Endodermal cell (in vitro differentiated cells): ENCODE data around the gene ASZ1. TPM values are rescaled to one million over a fixed set of nuclear protein-coding genes. Genes with fewer than 3 reads are reported as not detected.

Source experiments
- DNase-seq: peaks from one replicate; pipeline ENCODE4 v3.0.0-alpha.2; 2017
- H3K27ac ChIP-seq: 2 replicates; pipeline ENCODE4 v1.5.1; 2013; ENCODE audit warnings: mild to moderate bottlenecking, low read depth, low read length, moderate library complexity
- H3K27me3 ChIP-seq: 2 replicates; pipeline ENCODE4 v1.6.1; 2013; ENCODE audit warnings: mild to moderate bottlenecking, low read length, moderate library complexity; ENCODE audit not compliant: insufficient read depth, control insufficient read depth, poor library complexity, severe bottlenecking
- H3K36me3 ChIP-seq: 2 replicates; pipeline ENCODE4 v1.7.0; 2013; ENCODE audit warnings: mild to moderate bottlenecking, low read length, moderate library complexity; ENCODE audit not compliant: control insufficient read depth, insufficient read depth
- H3K4me1 ChIP-seq: one replicate; pipeline ENCODE4 v1.7.0; 2013; ENCODE audit warnings: low read length; ENCODE audit not compliant: control insufficient read depth, insufficient read depth
- H3K4me3 ChIP-seq: 2 replicates; pipeline ENCODE4 v1.5.1; 2013; ENCODE audit warnings: mild to moderate bottlenecking, low read length, moderate library complexity
- H3K9ac ChIP-seq: 2 replicates; pipeline ENCODE4 v1.6.1; 2013; ENCODE audit warnings: mild to moderate bottlenecking, low read length, moderate library complexity; ENCODE audit not compliant: poor library complexity, severe bottlenecking; ENCODE audit errors: extremely low read depth
- H3K9me3 ChIP-seq: 2 replicates; pipeline ENCODE4 v1.6.1; 2013; ENCODE audit warnings: mild to moderate bottlenecking, low read length, moderate library complexity; ENCODE audit not compliant: control insufficient read depth
- H3K27ac Mint-ChIP-seq: 2 replicates; pipeline ENCODE4 v1.8.0; 2020; ENCODE audit warnings: mixed read lengths
- H3K27me3 Mint-ChIP-seq: 2 replicates; pipeline ENCODE4 v1.8.0; 2021; ENCODE audit warnings: mild to moderate bottlenecking, mixed read lengths; ENCODE audit not compliant: insufficient read depth
- H3K36me3 Mint-ChIP-seq: 2 replicates; pipeline ENCODE4 v1.8.0; 2020; ENCODE audit warnings: low read depth, mixed read lengths
- H3K4me1 Mint-ChIP-seq: 2 replicates; pipeline ENCODE4 v1.8.0; 2020; ENCODE audit warnings: mixed read lengths
- H3K4me3 Mint-ChIP-seq: 2 replicates; pipeline ENCODE4 v1.8.0; 2020; ENCODE audit warnings: mild to moderate bottlenecking, moderate library complexity, mixed read lengths
- H3K9me3 Mint-ChIP-seq: 2 replicates; pipeline ENCODE4 v1.8.0; 2020; ENCODE audit warnings: mild to moderate bottlenecking, mixed read lengths
- WGBS, 2 experiments: methylation state at CpG; one replicate each; pipeline versions ENCODE4 v1.1.5 to v1.1.7; 2013; ENCODE audit warnings: missing lambda C conversion rate in 2 of 2, mixed read lengths in 1 of 2; ENCODE audit not compliant: insufficient coverage in 1 of 2, insufficient read length in 1 of 2; 5-methylcytosine and 5-hydroxymethylcytosine counted together
- total RNA-seq, 2 donors: library from RNA; stranded (reverse); fragmentation: NEBNext Ultra II Directional in 1 of 2; extraction: Animal tissue kit (Norgen Biotek cat#: 25700) in 1 of 2; gene quantifications; 2 replicates in 1 of 2; 3 replicates in 1 of 2; pipeline ENCODE4 v1.2.1, GENCODE V29; 2021
- TF ChIP-seq, protein P1 (sequence below): fragments of 200-600 bp; sonication (generic); conservative IDR thresholded peaks from 2 replicates; pipeline ENCODE4 v1.5.0; 2021; ENCODE audit warnings: antibody characterized with exemption, mild to moderate bottlenecking

Gene ASZ1
- total RNA-seq, 2 donors from 2014 or later: not detected

DNA sequence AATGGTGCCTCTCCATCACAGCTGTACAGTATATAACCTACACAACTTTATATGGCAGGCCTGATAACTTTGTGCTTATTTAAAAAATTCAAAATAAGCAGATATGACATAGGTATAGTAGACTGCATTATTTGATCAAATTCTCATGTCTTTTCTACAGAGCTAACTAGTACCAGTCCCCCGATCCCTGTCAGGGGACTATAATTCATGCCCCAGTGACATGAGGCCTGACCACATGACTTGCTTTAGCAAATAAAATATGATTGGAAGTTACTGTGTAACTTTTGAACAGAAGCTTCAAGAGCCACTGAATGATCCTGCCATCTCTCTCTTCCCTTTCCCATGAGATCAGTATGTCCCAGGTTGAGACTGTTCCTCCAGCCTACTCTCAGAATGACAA lies 55.2 kb downstream of the ASZ1 start:
- TF ChIP-seq, protein P1, sequence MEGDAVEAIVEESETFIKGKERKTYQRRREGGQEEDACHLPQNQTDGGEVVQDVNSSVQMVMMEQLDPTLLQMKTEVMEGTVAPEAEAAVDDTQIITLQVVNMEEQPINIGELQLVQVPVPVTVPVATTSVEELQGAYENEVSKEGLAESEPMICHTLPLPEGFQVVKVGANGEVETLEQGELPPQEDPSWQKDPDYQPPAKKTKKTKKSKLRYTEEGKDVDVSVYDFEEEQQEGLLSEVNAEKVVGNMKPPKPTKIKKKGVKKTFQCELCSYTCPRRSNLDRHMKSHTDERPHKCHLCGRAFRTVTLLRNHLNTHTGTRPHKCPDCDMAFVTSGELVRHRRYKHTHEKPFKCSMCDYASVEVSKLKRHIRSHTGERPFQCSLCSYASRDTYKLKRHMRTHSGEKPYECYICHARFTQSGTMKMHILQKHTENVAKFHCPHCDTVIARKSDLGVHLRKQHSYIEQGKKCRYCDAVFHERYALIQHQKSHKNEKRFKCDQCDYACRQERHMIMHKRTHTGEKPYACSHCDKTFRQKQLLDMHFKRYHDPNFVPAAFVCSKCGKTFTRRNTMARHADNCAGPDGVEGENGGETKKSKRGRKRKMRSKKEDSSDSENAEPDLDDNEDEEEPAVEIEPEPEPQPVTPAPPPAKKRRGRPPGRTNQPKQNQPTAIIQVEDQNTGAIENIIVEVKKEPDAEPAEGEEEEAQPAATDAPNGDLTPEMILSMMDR: no peak
- H3K4me3 ChIP-seq: no peak overlapping the region
- Mint-ChIP-seq H3K9me3 (no peaks in the 10 kb centered on the region), H3K4me3 (no peak overlapping the region), H3K36me3 (no peaks in the 10 kb centered on the region), H3K27ac (no peak overlapping the region), H3K4me1 (no peaks in the 10 kb centered on the region), H3K27me3 (no peaks in the 10 kb centered on the region)
- no peaks in the 10 kb centered on the region for H3K36me3 ChIP-seq
- 92% methylated on average over 1 of the region's 1 CpG; no CpG with 5 or more reads in 1 of the 2 experiments for WGBS, 2 experiments
- H3K27ac ChIP-seq: no peak overlapping the region
- no peaks in the 10 kb centered on the region for H3K27me3 ChIP-seq
- no peaks in the 10 kb centered on the region for H3K4me1 ChIP-seq
- DNase-seq: no peak
- H3K9ac ChIP-seq: no peak overlapping the region
- no peaks in the 10 kb centered on the region for H3K9me3 ChIP-seq

DNA sequence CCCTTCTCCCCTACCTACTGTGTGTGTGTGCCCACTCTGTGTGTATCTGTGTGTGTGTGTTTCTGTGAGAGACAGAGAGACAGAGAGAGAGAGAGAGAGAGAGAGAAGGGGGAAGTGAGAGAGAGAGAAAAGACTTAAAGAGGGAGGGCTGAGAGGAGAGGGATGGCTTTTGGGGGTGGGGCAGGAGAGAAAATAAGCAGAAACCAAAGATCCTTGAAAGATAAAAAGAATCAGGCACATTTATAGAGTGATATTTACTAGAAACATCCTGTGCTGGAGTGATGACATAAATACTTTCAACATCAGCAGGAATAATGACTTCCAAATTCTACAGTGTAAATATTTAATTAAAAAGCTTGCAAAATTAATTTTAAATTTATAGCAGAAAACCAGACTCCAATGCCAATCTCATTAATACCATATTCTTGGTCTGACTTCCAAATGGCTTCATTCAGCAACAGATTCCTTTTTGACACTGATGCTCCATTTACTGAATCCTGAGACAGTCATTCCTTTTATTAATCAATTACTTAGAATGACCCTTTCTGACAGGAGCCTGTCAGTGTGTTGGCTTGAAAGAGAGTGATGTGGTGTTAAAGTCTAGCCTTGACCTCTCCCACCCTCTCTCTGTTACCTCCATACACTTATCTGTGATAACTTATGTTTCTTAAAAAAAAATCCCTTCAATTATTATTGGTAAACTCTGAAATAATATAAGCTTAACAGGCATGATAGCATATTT lies 62.8 kb downstream of the ASZ1 start:
- TF ChIP-seq, protein P1: no peak
- H3K36me3 ChIP-seq: no peaks in the 10 kb centered on the region
- H3K27me3 ChIP-seq: no peaks in the 10 kb centered on the region
- no peaks in the 10 kb centered on the region for H3K4me1 ChIP-seq
- Mint-ChIP-seq H3K27ac (no peak overlapping the region), H3K4me1 (no peaks in the 10 kb centered on the region), H3K4me3 (no peak overlapping the region), H3K27me3 (no peaks in the 10 kb centered on the region), H3K36me3 (no peaks in the 10 kb centered on the region), H3K9me3 (no peaks in the 10 kb centered on the region)
- no peak overlapping the region for H3K9ac ChIP-seq
- H3K4me3 ChIP-seq: no peak overlapping the region
- no peaks in the 10 kb centered on the region for H3K9me3 ChIP-seq
- H3K27ac ChIP-seq: no peak overlapping the region
- no peak for DNase-seq

DNA sequence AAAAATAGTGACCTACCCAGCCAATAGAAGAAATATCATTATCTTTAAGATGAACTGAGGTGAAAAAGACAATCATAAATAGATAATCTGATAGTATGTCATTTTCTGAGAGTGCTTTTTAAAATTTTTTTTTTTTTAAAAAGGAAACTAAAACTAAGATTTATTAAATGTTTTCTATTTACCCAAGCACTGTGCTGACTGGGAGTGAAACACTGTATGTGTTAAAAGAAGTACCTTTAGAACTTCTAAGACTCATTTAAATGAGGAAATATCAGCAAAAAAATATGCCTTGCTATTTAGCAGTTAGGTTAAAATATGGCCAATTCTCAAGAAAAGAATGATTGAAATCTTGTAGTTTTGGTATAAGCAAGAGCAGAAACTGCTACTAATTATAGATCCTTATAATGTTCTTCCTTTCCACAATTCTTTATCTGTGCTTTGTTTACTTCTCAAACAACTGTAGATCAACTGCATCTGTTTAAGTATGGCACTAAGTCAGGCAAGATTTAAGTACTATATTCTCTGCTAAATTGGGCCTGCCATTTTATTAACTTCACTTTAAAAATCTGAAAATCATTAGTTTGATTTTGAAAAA lies 64.9 kb downstream of the ASZ1 start:
- no peaks in the 10 kb centered on the region for H3K36me3 ChIP-seq
- Mint-ChIP-seq H3K27me3 (no peaks in the 10 kb centered on the region), H3K36me3 (no peaks in the 10 kb centered on the region), H3K4me1 (no peaks in the 10 kb centered on the region), H3K9me3 (no peaks in the 10 kb centered on the region), H3K4me3 (no peak overlapping the region), H3K27ac (no peak overlapping the region)
- H3K9me3 ChIP-seq: no peaks in the 10 kb centered on the region
- TF ChIP-seq, protein P1: no peak
- DNase-seq: no peak
- no peak overlapping the region for H3K9ac ChIP-seq
- no peak overlapping the region for H3K27ac ChIP-seq
- H3K4me3 ChIP-seq: no peak overlapping the region
- no peaks in the 10 kb centered on the region for H3K4me1 ChIP-seq
- no peaks in the 10 kb centered on the region for H3K27me3 ChIP-seq
